Measurements from ENCODE around the gene IRF4.

DNA sequence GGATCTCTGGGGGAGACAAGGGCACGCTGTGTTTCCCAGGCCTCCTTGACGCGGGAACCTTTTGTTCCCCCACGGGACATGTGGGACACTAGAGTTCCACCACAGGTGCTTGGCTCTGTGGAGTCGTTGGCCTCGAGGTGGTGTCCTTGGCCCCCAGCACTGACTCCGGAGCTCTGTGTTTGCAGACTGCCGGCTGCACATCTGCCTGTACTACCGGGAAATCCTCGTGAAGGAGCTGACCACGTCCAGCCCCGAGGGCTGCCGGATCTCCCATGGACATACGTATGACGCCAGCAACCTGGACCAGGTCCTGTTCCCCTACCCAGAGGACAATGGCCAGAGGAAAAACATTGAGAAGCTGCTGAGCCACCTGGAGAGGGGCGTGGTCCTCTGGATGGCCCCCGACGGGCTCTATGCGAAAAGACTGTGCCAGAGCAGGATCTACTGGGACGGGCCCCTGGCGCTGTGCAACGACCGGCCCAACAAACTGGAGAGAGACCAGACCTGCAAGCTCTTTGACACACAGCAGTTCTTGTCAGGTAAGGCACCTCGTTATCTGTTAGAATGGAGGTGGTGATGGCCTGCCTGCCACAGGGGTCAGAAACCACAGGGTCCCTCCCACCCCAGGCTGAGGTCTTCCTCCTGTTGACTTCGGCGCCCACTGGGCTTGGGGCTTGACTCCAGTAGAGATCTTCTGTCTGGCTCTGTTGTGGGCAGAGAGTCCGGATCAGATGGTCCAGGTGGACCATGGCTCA is 9.9 kb downstream of the IRF4 start:
- TF ChIP-seq, protein P1, sequence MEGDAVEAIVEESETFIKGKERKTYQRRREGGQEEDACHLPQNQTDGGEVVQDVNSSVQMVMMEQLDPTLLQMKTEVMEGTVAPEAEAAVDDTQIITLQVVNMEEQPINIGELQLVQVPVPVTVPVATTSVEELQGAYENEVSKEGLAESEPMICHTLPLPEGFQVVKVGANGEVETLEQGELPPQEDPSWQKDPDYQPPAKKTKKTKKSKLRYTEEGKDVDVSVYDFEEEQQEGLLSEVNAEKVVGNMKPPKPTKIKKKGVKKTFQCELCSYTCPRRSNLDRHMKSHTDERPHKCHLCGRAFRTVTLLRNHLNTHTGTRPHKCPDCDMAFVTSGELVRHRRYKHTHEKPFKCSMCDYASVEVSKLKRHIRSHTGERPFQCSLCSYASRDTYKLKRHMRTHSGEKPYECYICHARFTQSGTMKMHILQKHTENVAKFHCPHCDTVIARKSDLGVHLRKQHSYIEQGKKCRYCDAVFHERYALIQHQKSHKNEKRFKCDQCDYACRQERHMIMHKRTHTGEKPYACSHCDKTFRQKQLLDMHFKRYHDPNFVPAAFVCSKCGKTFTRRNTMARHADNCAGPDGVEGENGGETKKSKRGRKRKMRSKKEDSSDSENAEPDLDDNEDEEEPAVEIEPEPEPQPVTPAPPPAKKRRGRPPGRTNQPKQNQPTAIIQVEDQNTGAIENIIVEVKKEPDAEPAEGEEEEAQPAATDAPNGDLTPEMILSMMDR (tag by site-specific recombination; IDR thresholded peaks at IDR 0.05) = no peak
- TF ChIP-seq PRDM1 (tag by site-specific recombination; IDR thresholded peaks at IDR 0.05) (no peak), ZNF791 (tag by site-specific recombination; IDR thresholded peaks at IDR 0.05) (no peak), ZNF792 (tag by site-specific recombination; IDR thresholded peaks at IDR 0.05) (no peak), ZNF768 (tag by site-specific recombination; IDR thresholded peaks at IDR 0.05) (no peak), YY1 (tag by site-specific recombination; IDR thresholded peaks at IDR 0.05) (no peak), MYNN (tag by site-specific recombination; IDR thresholded peaks at IDR 0.05; ENCODE audit: borderline replicate concordance) (no peak)
- TF ChIP-seq, protein P2, sequence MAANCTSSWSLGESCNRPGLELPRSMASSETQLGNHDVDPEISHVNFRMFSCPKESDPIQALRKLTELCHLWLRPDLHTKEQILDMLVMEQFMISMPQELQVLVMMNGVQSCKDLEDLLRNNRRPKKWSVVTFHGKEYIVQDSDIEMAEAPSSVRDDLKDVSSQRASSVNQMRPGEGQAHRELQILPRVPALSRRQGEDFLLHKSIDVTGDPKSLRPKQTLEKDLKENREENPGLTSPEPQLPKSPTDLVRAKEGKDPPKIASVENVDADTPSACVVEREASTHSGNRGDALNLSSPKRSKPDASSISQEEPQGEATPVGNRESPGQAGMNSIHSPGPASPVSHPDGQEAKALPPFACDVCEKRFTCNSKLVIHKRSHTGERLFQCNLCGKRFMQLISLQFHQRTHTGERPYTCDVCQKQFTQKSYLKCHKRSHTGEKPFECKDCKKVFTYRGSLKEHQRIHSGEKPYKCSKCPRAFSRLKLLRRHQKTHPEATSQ (tag by site-specific recombination; IDR thresholded peaks at IDR 0.05) = no peak
- TF ChIP-seq, protein P3, sequence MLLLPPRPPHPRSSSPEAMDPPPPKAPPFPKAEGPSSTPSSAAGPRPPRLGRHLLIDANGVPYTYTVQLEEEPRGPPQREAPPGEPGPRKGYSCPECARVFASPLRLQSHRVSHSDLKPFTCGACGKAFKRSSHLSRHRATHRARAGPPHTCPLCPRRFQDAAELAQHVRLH (tag by site-specific recombination; IDR thresholded peaks at IDR 0.05) = no peak
- TF ChIP-seq, protein P4, sequence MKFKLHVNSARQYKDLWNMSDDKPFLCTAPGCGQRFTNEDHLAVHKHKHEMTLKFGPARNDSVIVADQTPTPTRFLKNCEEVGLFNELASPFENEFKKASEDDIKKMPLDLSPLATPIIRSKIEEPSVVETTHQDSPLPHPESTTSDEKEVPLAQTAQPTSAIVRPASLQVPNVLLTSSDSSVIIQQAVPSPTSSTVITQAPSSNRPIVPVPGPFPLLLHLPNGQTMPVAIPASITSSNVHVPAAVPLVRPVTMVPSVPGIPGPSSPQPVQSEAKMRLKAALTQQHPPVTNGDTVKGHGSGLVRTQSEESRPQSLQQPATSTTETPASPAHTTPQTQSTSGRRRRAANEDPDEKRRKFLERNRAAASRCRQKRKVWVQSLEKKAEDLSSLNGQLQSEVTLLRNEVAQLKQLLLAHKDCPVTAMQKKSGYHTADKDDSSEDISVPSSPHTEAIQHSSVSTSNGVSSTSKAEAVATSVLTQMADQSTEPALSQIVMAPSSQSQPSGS (tag by site-specific recombination; IDR thresholded peaks at IDR 0.05; ENCODE audit: low read depth) = no peak
